HG03457 (cell line): Measurements from ENCODE around the gene OR8S1.
A peak's percentile ranks its signal among the peaks of the same experiment; 100 is the strongest.
"Not testable (repeated sequence)": the region's sequence is repeated elsewhere in the genome, so short reads cannot be mapped to it uniquely, and the experiment has no call there.

Source experiments
- ATAC-seq: cut with Tn5 transposase; IDR thresholded peaks from one replicate; pipeline ENCODE4 v1.9.1; 2021; ENCODE audit warnings: moderate number of reproducible peaks; ENCODE audit not compliant: unreplicated experiment

Gene OR8S1, protein sequence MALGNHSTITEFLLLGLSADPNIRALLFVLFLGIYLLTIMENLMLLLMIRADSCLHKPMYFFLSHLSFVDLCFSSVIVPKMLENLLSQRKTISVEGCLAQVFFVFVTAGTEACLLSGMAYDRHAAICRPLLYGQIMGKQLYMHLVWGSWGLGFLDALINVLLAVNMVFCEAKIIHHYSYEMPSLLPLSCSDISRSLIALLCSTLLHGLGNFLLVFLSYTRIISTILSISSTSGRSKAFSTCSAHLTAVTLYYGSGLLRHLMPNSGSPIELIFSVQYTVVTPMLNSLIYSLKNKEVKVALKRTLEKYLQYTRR

DNA sequence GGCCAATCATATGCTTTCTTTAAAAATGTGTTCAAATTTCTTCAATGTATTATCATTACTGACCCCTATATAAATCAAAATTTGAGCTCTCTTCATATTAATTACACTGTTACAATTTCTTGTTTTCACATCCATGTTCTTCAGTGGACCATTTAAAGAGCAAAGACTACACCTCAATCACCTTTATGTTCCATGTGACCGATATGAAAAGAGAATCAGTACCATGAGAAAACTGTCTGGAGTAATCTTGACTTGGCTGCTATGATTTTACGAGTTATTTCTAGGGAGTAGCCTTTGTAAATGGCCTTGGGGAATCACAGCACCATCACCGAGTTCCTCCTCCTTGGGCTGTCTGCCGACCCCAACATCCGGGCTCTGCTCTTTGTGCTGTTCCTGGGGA, at the start of gene OR8S1:
Gene OR8S1 (plus strand): TSS at position 301 of the 400 bp plus-strand sequence. CDS start 0 bp downstream, at position 301.
- ATAC-seq = no peak

DNA sequence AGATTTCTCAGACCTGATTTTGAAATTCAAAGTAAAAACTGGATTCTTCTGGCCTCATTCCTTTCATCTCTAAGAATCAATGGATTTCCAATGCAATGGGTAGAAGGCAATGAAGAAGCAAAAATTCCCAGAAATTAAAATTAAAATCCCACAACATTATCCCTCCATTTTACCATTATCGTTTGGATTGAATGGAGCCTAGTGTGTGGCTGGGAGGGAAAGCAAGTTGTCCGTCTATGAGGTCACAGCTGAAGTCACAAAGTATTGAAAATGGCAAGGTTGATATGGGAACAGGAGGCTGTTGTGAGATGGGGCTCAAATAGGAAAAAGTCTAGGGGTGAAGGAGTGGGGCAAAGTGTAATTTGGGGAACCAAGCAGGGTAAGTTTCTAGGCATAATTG, 43.2 kb upstream of the OR8S1 start, which contains the start of gene C12orf54:
Gene C12orf54 (plus strand): TSS at position 301 of the 400 bp plus-strand sequence. CDS start 799 bp downstream, outside the sequence.
- ATAC-seq = no peak

DNA sequence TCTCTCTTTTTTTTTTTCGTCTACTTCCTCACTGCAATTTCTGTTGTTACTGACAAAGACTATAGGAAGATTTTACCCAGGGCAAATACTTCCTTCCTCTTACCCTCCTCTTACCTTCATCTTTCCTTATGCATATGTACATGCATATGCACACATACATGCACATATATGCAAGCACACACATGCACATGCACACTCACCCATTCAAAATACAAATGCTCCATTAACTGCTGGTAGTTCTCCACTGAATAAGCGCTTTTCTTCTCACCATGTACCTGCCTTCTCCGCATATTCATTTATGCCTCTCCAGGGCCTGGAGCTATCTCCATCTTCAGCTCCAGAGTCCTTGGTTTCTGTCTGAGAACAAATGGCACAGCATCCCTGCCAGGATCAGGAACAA, 42.5 kb upstream of the OR8S1 start:
- no peak for ATAC-seq

DNA sequence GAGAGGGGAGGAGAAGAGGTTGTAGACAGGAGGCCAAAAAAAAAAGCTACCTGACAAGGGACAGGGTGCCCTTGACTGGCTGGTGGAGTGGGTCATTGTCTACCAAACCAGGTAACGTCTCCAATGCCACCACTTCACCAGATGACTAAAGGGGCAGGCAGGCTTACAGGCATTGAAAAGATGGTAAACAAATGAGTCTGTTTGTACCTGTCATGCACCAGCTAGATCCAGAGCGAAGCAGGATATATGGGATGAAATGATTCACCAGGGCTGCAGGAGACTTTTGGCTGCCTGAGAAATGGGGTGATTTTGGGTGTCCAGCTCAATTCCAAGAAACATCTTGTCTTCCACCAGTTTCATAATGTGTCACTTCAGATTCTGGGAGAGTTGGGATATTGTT, 39.2 kb upstream of the OR8S1 start:
- no peak for ATAC-seq

DNA sequence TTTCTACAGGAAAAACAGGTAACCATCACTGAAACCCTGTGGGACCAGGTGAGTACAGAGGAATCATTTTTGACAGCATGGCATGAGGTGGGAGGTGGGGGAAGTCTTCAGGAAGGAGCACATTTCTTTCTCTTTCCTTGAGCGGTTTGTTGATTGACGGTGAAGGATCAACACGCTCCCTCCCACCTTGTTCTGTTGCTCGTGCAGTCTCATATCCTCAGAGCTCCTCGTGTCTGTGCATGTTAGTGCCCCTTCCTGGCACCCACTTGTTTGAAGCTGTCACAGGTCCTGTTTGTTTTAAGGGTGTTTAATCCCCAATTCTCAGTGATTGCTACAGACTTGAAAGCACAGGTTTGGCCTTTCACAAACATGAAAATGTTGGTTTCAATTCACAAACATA, 38.8 kb upstream of the OR8S1 start:
- no peak for ATAC-seq

DNA sequence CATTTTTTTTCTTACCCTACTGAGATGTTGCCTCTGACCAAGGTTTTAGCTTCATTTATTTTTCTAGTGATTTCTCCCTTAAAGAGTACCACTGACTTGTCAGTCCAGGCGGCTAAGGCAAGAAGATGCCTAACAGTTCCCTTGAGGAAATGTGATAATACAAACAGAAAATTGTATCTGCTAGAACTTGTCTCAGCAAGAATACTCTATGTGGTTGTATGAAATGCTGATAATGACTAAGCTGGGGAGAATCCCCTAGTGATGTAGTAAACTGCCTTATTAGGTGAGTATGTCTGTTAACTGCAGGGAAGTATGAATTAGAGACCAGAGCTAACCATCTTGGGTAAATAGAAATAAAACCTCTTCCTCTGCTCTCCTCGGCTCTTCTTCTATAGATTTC, 36.4 kb upstream of the OR8S1 start:
- ATAC-seq = peak; percentile 87

DNA sequence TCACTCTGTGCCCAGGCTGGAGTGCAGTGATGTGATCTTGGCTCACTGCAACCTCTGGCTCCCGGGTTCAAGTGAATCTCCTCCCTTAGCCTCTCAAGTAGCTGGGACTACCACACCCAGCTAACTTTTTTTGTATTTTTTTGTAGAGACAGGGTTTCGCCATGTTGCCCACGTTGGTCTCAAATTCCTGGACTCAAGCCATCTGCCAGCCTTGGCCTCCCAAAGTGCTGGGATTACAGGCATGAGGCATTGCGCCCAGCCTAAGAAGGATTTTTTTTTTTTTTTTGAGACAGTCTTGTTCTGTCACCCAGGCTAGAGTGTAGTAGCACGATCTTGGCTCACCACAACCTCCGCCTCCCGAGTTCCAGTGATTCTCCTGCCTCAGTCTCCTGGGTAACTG, 36.0 kb upstream of the OR8S1 start:
- not testable (repeated sequence) for ATAC-seq

DNA sequence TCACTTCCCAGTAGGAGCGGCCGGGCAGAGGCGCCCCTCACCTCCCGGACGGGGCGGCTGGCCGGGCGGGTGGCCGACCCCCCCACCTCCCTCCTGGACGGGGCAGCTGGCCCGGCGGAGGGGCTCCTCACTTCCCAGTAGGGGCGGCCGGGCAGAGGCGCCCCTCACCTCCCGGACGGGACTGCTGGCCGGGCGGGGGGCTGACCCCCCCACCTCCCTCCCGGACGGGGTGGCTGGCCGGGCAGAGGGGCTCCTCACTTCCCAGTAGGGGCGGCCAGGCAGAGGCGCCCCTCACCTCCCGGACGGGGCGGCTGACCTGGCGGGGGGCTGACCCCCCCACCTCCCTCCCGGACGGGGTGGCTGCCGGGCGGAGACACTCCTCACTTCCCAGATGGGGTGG, 25.2 kb upstream of the OR8S1 start:
- ATAC-seq = not testable (repeated sequence)

DNA sequence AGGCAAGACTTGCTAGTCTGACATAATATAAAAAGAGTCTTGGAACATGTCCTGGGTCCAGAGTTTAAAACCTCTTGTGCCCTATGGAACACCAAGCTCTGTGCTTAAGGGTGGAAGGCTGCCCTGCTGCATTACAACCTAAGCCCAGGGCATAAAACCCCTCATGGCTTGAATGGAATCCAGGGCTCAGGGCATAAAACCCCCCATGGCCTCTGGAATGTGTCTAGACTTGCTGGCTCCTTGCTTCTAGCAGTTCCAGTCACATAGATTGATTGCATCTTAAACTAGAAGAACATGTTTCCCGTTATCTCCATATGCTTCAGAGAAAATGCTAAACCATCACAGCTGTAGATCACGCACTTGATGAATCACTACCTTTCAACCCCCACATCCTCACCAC, 18.6 kb upstream of the OR8S1 start:
- ATAC-seq = not testable (repeated sequence)

DNA sequence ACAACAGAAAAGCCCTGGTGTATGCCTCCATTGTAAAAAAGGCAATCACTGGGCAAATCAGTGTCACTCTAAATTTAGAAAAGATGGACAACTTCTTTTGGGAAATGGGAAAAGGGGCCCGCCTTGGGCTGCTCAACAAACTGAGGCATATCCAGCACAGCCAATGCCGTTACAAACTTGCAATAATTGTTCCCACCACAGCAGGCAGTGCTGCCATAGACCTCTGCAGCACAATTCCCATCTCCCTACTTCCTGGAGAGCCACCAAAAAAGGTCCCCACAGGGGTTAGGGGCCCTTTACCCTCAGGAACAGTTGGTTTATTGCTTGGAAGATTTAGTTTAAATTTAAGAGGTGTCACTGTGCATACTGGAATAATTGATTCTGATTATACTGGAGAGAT, 16.4 kb upstream of the OR8S1 start:
- no peak for ATAC-seq

DNA sequence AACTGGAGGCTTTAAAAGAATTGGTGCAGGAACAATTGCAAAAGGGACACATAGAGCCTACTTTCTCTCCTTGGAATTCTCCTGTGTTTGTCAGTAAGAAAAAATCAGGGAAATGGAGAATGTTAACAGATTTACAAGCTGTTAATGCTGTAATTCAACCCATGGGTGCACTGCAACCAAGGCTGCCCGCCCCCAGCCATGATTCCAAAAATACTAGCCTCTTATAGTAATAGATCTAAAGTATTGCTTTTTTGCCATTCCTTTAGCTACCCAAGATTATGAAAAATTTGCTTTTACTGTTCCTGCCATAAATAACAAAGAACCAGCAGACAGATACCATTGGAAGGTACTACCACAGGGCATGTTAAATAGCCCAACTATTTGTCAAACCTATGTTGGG, 15.3 kb upstream of the OR8S1 start:
- ATAC-seq = no peak

DNA sequence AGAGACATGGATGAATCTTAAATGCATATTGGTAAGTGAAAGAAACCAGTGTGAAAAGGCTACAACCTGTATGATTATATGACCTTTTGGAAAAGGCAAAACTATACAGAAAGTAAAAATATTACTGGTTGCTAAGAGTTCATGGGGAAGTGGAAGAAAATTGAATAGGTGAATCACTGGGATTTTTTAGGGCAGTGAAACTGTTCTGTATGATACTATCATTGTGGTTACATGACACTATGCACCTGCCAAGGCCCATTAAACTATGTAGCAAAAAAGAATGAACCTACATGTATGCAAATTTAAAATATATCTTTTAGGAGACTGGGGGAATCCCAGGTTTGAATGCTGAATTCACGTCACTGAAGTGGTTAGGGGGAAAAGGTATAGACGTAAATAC, 12.6 kb upstream of the OR8S1 start:
- peak; percentile 91 for ATAC-seq

DNA sequence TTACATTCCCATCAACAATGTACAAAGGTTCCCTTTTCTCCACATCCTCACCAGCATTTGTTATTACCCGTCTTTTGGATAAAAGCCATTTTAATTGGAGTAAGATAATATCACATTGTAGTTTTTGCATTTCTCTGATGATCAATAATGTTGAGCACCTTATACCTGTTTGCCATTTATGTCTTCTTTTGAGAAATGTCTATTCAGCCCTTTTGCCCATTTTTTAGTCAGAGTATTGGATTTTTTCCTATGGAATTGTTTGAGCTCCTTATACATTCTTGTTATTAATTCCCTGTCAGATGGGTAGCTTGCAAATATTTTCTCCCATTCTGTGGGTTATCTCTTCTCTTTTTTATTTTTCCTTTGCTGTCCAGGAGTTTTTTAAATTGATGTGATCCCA, 10.7 kb upstream of the OR8S1 start:
- ATAC-seq = no peak

DNA sequence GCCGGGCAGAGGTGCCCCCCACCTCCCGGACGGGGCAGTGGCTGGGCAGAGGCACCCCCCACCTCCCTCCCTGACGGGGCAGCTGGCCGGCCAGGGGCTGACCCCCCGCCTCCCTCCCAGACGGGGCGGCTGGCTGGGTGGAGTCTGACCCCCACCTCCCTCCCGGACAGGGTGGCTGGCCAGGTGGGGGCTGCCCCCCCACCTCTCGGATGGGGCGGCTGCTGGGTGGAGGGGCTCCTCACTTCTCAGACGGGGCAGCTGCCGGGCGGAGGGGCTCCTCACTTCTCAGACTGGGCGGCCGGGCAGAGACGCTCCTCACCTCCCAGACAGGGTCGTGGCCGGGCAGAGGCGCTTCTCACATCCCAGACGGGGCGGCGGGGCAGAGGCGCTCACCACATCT, 5.1 kb upstream of the OR8S1 start:
- ATAC-seq = not testable (repeated sequence)

DNA sequence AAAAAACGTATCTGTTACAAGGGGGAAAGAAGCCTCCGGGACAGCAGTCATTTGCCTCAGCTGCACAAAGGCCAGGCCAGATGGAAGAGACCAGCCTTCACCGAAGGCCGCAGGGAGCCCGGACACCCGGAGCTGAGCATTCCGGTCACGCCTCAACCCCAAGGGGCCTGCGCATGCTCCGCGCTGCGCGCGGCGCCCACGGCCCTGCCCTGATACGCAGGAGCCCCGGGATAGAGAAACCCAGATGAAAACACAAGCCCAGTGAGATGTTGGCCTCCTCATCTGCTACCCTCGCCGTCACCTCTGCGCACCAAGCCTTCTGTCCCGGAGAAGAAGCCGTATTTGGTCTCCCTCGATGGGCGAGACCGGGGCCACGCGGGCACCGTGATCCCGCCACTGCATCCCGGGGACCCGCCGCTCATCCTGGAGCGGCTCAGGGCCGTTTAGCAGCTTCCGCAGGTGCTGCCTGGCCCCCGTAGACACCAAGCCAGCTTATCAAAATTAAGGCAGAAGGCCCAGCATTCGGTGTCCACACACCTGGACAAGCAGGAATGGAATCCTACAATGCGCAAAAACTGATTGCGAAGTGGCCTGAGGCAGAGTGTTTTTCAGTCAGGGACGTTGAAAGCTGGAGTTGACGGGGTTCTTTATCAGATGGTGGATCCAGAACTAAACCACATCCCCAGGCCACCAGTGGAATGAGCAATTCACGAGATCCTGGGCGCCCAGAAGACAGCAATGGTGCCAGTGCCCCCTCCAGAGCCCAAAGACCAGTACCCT, 2.6 kb downstream of the OR8S1 start:
- ATAC-seq = no peak

DNA sequence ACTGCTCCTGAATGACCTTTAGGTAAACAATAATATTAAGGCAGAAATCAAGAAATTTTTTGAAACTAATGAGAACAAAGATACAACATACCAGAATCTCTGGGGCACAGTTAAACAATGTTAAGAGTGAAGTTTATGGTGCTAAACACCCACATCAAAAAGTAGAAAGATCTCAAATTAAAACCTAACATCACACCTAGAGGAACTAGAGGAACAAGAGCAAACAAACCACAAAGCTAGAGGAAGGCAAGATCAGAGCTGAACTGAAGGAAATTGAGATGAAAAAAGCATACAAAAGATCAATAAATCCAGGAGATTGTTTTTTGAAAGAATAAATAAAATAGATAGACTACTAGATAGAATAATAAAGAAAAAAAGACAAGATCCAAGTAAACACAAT, 7.2 kb downstream of the OR8S1 start:
- ATAC-seq = no peak

DNA sequence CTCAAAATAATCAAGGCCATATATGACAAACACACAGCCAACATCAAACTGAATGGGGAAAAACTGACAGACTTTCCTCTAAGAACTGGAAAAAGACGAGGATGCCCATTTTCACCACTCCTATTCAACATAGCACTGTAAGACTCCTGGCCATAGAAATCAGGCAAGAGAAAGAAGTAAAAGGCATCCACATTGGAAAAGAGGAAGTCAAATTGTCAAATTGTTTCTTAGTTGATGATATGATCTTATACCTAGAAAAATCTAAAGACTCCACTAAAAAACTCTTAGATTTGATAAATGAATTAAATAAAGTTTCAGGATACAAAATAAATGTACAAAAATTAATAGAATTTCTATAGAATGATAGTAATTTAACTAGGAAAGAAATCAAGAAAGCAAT, 11.2 kb downstream of the OR8S1 start:
- no peak for ATAC-seq

DNA sequence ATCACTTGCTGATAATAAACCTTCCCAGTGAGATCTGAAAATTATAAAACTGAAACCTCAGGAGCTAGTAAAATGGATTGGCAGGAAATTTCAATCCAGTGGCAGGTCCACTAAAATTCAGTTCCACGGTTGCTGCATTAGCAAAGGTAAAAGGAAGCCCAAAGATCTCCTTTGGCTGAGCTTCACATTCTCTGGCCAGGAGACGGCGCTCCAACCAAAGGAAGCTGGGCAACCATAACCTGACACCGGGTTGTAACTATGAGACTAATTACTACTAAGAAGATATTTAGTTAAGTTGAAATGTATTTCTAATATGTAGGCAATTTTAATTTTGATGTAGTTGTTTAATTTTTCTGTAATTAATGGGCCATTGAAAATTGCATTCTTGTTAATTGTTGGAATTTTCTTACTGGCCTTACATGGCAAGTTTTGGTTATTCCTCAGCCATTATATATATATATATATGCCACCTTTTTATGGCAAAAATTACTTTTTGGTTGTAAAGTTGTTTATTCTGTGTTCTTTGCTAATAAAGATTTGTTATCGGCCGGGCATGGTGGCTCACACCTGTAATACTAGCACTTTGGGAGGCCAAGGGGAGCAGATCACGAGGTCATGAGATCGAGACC, 17.0 kb downstream of the OR8S1 start:
- ATAC-seq = no peak

DNA sequence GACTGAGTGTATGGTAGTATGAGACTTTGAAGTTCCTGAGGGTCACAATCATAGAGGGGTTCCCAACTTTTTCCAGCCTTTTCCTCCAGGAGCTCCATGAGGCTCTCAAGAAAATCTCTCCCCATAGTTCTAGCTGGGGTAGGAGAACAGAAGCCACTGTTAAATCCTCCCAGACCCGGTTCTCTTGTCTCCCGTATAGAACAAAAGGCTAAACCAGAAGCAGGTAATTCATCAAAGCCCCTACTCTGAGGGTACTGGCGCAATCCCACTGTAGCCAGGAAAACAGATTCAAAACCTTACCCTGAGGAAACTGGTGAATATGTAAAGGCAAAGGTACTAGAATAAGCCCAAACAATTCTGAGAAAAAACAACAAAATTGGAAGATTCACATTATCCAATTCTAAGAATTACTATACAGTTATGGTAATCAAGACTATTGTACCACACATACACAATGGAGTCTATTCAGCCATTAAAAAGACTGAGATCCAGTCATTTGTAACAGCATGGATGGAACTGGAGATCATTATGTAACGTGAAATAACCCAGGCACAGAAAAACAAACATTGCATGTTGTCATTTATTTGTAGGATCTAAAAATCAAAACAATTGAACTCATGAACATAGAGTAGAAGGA, 20.5 kb downstream of the OR8S1 start:
- ATAC-seq = no peak

DNA sequence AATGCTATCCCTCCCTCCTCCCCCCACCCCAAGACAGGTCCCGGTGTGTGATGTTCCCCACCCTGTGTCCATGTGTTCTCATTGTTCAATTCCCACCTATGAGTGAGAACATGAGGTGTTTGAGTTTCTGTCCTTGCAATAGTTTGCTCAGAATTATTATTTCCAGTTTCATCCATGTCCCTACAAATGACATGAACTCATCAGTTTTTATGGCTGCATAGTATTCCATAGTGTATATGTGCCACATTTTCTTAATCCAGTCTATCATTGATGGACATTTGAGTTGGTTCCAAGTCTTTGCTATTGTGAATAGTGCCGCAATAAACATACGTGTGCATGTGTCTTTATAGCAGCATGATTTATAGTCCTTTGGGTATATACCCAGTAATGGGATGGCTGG, 21.6 kb downstream of the OR8S1 start:
- ATAC-seq = not testable (repeated sequence)

DNA sequence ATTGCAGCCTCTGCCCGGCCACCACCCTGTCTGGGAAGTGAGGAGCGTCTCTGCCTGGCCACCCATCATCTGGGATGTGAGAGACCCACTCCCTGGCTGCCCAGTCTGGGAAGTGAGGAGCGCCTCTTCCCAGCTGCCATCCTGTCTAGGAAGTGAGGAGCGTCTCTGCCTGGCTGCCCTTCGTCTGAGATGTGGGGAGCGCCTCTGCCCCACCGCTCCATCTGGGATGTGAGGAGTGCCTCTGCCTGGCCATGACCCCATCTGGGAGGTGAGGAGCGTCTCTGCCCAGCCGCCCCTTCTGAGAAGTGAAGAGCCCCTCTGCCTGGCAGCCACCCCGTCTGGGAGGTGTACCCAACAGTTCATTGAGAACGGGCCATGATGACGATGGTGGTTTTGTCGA, 26.2 kb downstream of the OR8S1 start:
- ATAC-seq = not testable (repeated sequence)
